ENCODE measurements around the gene CTTN.

- no peak for TF ChIP-seq CTCF (IDR thresholded peaks at IDR 0.05)
- no peak for TF ChIP-seq POLR2AphosphoS5 (IDR thresholded peaks at IDR 0.05)
Measured at GRCh38 chr11:70478166-70478890, 80.0 kb downstream of the CTTN start.

Data from suprapubic skin (tissue), 3 donors.